HG03571 (cell line): ENCODE data around the gene RASSF10.

Source experiments
- ATAC-seq: cut with Tn5 transposase; IDR thresholded peaks from one replicate; pipeline ENCODE4 v1.9.1; 2021; ENCODE audit not compliant: unreplicated experiment

RASSF10 gene

DNA sequence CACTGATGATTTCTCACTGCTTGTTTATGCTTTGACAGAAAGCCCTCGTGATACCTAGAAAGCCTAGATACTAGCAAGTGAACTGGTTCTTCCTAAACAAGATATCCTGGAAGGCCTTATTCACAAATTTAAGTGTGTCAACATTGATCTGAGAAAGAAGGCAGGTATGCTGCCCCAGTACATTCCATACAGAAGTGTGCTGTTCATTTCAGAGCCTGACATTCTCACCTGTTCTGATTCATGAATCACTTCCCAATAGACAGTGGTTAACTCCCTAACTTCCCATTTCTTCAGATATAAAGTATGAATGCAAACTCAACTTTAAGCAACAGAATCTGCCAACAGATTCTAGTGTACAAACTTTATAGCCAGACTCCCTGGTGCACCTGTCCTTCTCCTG, 15.5 kb upstream of the RASSF10 start:
- ATAC-seq = no peak

DNA sequence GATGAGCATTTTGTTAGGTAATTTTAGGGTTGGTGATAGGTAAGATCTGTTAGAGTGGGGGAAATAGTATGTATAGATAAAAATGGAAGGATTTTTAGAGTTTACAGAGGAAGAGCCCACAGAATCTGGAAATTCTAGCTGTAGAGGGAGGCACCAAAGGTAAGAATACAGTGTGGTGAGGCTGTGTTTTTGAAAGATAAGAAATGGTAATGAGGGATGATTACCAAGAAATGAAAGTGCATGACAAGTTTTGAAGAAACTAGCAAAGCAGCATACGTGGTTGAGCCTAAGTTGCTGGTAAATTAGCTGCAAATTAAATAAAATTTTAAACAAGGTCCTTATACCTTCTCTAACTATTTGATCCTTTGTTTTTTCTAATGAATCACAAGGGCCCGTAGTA, 14.6 kb upstream of the RASSF10 start:
- ATAC-seq = no peak

- ATAC-seq = no peak
Observed at GRCh38 chr11:12995188-12995587, 13.9 kb upstream of the RASSF10 start.

DNA sequence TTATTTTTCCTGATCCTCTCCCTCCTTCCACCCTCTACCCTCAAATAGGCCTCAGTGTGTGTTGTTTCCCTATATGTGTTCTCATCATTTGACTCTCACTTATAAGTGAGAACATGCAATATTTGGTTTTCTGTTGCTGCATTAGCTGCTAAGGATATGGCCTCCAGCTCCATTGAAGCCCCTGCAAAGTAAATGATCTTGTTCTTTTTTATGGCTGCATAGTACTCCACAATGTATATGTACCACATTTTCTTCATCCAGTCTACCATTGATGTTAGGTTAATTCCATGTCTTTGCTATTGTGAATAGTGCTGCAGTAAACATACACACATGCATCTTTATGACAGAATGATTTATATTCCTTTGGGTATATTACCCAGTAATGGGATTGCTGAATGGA, 13.3 kb upstream of the RASSF10 start:
- no peak for ATAC-seq

GRCh38 chr11:12997168-12997567, 11.9 kb upstream of the RASSF10 start:
- no peak for ATAC-seq

DNA sequence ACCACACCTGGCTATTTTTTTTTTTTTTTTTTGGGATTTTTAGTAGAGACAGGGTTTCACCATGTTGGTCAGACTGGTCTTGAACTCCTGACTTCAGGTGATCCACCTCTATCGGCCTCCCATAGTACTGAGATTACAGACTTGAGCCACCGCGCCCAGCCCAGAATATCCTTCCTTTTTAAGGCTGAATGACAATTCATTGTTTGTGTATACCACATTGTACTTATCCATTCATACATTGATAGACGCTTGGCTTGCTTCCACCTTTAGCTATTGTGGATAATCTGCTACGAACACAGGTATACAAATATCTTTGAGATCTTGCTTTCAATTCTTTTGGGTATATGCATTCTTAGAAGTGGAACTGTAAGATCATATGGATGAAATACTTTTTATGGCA, 10.8 kb upstream of the RASSF10 start:
- no peak for ATAC-seq

GRCh38 chr11:12999597-12999996, 9.5 kb upstream of the RASSF10 start:
- no peak for ATAC-seq

- ATAC-seq = no peak
Observed at GRCh38 chr11:13000116-13000515, 9.0 kb upstream of the RASSF10 start.

GRCh38 chr11:13000721-13001120, 8.4 kb upstream of the RASSF10 start:
- ATAC-seq = no peak

GRCh38 chr11:13003736-13004493, 5.2 kb upstream of the RASSF10 start:
- no peak for ATAC-seq

DNA sequence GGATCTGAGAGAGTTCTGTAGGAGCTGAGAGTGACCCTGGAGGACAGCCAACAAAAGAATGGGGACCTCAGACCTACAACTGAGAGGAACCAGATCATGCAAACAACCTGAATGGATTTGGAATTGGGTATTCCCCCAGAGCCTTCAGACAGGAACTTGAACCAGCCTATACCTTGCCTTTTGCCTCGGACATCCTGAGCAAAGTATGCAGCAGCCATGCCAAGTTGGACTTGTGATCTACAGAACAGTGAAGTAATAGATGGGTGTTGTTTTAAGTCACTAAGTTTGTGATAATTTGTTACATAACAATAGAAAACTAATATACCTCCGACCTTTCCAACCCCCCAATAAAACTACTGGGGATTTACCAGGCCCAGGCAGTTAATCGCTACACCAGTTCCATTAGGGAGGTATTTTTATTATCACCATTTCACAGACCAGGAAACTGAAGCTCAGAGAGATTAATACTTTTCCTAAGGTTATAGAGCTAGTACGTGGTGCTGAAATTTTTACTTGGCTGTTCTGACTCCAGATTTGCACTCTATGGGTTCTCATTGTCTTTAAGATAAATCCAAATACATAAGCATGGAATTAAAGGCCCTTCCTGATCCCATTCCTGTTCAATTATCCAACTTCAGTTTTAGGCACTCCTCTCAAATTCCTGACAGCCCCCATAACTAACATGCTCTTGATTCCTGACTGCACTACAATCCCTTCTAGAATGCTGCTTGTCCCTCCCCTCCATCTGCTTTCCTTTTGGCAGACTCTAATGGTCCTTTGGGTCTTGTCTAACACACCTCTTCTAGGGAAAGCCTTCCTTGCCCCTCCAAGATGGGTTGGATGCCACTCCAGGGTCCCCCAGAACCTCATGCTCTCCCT, 1.7 kb upstream of the RASSF10 start:
- ATAC-seq = no peak

DNA sequence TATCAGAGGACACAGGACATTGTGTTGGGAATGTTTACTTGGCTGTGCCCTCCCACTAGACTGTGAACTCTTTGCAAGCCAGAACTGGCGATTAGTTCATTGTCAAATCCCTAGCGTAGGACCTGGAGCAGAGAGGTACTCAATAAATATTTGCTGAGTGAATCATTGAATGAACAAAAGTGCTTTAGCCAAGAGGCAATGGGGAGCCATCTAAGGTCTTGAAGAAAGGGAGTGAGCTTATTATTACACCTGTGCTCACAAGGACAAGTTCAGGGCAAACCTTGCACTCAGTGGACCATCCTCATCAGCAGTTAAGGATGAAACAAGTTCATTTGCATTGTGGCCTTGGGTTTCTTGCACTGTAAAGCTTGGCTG, 1.1 kb upstream of the RASSF10 start:
- no peak for ATAC-seq

GRCh38 chr11:13009476-13009920, 382 bp downstream of the RASSF10 start:
- ATAC-seq = no peak

- no peak for ATAC-seq
Observed at GRCh38 chr11:13009921-13010748, 1.0 kb downstream of the RASSF10 start.

DNA sequence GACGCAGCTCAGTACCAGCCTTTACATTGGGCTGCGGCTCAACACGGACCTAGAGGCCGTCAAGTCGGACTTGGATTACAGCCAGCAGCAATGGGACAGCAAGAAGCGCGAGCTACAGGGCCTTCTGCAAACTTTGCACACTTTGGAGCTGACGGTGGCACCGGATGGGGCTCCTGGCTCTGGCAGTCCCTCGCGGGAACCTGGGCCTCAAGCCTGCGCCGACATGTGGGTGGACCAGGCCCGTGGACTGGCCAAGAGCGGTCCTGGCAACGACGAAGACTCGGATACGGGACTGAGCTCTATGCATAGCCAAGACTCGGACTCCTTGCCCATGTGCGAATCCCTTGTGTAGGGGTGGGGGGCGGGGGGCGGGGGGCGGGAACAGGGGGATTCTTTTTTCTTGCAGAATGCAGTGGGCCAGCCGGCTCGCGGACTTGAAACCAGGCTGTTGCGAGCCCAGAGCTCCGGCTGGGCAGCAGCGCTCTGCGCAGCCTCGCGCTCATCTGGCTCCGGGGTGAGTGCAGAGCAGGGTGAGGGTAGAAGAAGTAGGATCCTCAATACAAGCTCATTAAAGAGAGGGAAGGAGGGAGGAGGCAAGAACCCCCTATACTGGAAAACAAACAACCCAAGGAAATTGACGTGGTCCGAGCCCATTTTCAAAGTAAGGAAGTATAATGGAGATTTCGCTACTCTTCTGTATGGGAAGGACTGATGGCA, 1.8 kb downstream of the RASSF10 start:
- no peak for ATAC-seq

DNA sequence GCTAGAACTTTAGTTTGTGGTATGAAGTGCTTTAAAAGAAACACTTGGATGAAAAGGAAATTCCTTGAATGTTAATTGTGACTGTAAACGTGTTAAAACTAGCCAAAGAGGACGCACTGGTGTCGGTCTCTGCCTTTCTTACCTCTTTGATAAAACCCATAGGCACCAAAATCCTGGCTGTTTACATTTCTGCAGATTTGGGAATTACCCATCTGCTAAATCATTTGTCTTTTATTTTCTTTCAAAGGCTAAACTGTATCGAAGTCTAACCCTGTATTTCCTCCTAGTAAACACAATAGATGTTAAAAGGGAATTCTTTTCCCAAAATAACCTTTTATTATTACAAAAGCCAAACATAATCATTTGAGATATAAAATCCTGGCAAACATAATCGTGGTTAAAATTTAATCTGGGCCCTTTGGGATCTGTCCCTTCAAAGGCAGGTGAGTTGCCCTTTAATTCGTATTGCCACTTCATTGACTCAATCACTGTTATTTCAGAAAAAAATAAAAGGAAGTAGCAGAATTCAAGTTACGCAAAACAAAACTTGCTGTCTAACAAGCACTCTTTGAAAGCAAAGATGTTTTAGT, 2.4 kb downstream of the RASSF10 start:
- ATAC-seq = no peak

GRCh38 chr11:13012056-13012661, 3.0 kb downstream of the RASSF10 start:
- no peak for ATAC-seq

GRCh38 chr11:13013054-13013488, 4.0 kb downstream of the RASSF10 start:
- no peak for ATAC-seq

DNA sequence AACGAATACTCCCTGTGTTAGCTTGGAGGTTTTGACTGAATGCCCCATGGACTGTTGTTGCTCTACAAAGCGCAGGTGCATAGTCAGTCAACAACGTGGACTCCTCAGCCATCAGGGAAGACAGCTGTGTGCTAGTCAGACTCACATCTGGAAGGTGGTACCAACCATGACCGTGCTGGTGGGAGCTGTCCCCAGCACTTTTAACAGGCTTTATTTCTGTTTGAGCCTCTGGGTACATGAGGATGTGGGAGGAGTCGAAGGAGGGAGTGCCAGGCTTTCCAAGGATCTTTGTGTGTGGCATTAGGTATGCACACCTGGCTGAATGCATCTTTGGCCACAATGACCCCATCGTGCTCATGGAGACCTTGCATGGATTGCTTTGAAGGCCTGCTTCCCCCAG, 6.6 kb downstream of the RASSF10 start:
- no peak for ATAC-seq

DNA sequence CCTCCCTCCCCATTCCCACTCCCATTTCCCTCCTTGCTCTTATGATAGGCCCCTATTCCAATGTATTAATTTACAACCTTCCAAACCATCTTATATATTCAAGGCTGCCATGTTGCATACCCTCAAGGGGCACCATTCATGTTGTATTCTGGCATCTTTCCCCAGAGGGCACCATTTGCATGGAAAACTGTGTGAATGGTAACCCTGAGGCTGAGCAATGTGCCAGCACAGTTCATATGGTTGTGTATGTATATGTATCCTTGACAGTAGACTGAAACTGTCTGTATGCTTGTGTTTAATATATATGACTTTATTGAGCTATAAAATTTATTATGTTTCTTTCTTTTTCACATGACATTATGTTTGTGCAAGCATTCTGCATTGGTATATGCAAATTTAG, 7.3 kb downstream of the RASSF10 start:
- no peak for ATAC-seq
